Adrenal gland (tissue), 5 donors: ENCODE data around the gene GFRA1.

Source experiments
- POLR2A ChIP-seq, 2 donors: fragments of 450-650 bp; IDR thresholded peaks; one replicate each; pipeline ENCODE4 v1.6.1; 2017; ENCODE audit warnings: antibody characterized with exemption in 2 of 2, mild to moderate bottlenecking in 2 of 2, moderate library complexity in 1 of 2
- TF ChIP-seq, protein P1 (sequence below), 6 experiments: fragments of 450-650 bp in 4 of 6; fragments of 200-600 bp in 2 of 6; sonication (generic) in 1 of 6; IDR thresholded peaks; 1 replicate in 5 of 6; 2 replicates in 1 of 6; pipeline versions ENCODE4 v1.5.1 to v1.8.0; 2016 to 2021; ENCODE audit warnings: antibody characterized with exemption in 6 of 6, mild to moderate bottlenecking in 2 of 6, moderate library complexity in 1 of 6
- donor health status: DM: no; HTN: no; CAD: no.

DNA sequence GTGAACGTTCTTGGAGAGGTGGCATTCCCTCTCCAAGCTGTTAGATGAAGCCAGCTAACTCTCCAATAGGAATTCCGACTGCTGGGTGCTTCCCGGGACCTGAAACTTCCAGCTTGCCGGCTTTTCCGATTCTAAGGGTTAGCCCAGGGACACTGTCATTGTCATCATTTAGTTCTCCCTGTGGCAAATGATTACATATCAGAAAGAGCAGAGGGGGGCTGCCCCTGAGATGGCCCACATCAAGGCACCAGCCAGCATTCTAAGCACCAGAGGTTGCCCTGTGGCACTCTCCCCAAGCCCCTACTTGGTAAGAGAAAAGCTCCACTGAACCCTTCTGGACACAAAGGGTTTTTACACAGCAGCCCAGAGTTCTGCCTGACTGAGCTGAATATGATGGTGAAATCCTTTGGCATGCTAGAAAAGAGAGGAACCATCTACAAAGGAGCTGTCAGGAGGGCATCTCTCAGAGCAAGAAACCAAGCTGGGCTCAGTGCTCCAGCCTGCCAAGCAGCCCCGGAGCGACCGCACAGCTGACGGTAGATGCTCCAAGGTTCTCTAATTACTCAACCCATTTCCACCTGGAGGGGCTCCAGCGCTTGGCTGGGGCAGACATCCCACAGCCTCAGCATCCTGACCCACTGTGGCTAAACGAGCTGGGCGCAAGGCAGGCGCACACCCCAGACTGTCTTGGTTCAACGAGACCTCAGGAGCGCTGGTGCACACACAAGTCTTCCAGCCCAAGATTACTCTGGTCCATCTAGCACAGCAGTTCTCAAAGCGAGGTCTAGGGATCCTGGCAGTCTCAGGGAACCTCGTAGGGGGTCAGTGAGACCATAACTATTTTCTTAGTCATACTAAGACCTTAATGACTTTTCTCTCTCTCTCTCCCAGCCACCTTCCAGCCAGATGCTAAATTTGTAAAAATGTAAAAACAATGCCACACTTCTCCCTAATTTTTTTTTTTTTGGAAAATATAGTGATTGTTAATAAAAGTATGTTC lies 160.5 kb downstream of the GFRA1 start:
- TF ChIP-seq, protein P1, sequence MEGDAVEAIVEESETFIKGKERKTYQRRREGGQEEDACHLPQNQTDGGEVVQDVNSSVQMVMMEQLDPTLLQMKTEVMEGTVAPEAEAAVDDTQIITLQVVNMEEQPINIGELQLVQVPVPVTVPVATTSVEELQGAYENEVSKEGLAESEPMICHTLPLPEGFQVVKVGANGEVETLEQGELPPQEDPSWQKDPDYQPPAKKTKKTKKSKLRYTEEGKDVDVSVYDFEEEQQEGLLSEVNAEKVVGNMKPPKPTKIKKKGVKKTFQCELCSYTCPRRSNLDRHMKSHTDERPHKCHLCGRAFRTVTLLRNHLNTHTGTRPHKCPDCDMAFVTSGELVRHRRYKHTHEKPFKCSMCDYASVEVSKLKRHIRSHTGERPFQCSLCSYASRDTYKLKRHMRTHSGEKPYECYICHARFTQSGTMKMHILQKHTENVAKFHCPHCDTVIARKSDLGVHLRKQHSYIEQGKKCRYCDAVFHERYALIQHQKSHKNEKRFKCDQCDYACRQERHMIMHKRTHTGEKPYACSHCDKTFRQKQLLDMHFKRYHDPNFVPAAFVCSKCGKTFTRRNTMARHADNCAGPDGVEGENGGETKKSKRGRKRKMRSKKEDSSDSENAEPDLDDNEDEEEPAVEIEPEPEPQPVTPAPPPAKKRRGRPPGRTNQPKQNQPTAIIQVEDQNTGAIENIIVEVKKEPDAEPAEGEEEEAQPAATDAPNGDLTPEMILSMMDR (IDR thresholded peaks at IDR 0.05), result no peak
- TF ChIP-seq POLR2A (IDR thresholded peaks at IDR 0.05), result no peak
